GM12801 (cell line): ENCODE data around the gene LYZL4.

Experiments
- TF ChIP-seq, protein P1 (sequence below): IDR thresholded peaks from one replicate; pipeline ENCODE4 v1.5.1; 2011; ENCODE audit warnings: control low read depth; ENCODE audit not compliant: insufficient read length; ENCODE audit errors: extremely low read depth

Gene LYZL4

DNA sequence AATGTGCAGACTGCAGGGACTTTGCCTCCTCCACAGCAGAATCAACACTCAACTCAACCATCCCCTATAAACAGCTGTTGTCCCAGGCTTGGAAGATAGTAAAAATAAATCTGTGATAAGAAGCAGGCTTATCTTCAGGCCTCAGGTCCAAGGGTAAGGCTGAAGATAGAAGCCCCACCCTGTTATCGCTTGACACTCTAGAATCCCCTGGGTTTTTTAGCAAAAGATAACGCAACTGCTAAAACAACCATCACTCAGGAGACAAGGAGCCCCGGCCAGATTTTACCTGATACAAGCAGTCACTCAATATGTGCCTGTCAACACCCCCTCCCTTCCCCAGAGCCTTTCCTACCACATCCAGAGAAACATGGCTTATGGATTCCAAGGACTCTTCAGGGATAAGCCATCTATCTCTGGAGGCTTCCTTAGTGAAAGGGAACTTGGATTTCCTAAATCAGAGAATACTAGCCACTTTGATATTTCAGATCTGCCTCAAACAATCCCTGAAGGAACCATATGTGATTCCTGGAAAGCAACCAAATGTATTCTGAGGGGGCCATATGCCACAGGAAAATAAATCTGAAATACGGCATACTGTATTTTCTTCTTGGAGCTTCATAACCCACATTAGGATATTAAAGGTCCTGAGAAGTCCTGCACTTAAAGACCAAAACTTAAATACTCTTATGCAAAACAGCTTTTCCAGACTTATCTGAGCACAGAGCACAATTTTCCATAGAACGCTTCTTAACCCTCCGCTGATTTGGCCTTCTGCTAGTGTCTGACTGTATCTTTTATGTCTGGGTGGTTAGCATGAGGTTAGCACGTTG, 60.4 kb downstream of the LYZL4 start:
- TF ChIP-seq, protein P1, sequence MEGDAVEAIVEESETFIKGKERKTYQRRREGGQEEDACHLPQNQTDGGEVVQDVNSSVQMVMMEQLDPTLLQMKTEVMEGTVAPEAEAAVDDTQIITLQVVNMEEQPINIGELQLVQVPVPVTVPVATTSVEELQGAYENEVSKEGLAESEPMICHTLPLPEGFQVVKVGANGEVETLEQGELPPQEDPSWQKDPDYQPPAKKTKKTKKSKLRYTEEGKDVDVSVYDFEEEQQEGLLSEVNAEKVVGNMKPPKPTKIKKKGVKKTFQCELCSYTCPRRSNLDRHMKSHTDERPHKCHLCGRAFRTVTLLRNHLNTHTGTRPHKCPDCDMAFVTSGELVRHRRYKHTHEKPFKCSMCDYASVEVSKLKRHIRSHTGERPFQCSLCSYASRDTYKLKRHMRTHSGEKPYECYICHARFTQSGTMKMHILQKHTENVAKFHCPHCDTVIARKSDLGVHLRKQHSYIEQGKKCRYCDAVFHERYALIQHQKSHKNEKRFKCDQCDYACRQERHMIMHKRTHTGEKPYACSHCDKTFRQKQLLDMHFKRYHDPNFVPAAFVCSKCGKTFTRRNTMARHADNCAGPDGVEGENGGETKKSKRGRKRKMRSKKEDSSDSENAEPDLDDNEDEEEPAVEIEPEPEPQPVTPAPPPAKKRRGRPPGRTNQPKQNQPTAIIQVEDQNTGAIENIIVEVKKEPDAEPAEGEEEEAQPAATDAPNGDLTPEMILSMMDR = no peak

DNA sequence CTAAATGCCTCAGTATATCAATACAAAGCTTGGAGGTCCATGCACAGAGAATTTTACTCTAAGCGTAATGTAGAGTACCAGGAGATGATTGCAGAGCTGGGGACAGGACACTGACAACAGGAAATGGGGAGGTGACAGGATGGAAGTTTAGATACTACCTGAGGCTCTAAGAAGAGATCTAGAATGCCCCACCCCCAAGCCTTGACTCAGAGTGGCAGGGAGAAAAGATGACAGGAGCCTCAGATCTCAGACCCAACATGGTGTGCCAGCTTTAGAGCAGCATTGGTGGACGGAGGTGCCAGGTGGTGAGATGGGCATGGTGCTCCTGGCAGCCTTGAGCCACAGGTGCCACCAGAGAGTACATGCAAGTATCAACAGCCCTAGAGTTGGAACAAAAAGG, 62.5 kb downstream of the LYZL4 start:
- TF ChIP-seq, protein P1 = no peak
